Measurements from ENCODE around the gene IRF2BP2. TPM values are rescaled to one million over a fixed set of nuclear protein-coding genes. Genes with fewer than 3 reads are reported as not detected.

The IRF2BP2 gene
- total and polyA plus RNA-seq, 2 of the 13 experiments (the other 11 are each of a cell fraction or from before 2014, with no cell fraction given), result 140 to 147 TPM

GRCh38 chr1:234617986-234618736 lies 8.2 kb upstream of the IRF2BP2 start (continued):
- no peak for TF ChIP-seq ZNF605 (CRISPR knock-in tag; IDR thresholded peaks at IDR 0.05)
- TF ChIP-seq NFYC (CRISPR knock-in tag; IDR thresholded peaks at IDR 0.05), result no peak
- TF ChIP-seq ZNF333 (CRISPR knock-in tag; IDR thresholded peaks at IDR 0.05; ENCODE audit: borderline replicate concordance), result no peak
- TF ChIP-seq REL (CRISPR knock-in tag; conservative IDR thresholded peaks at IDR 0.05), result no peak
- no peak for TF ChIP-seq MTF2 (CRISPR knock-in tag; IDR thresholded peaks at IDR 0.05; ENCODE audit: borderline replicate concordance)
- TF ChIP-seq MTA3 (CRISPR knock-in tag; IDR thresholded peaks at IDR 0.05), result no peak
- TF ChIP-seq MNT (IDR thresholded peaks at IDR 0.05), result no peak
- TF ChIP-seq NR2C2 (CRISPR knock-in tag; IDR thresholded peaks at IDR 0.05; ENCODE audit: borderline replicate concordance), result 0 out of 2 replicates have a peak, but pooled peaks have one; percentile 20
- TF ChIP-seq MYNN (CRISPR knock-in tag; IDR thresholded peaks at IDR 0.05; ENCODE audit: low read depth), result no peak
- no peak for TF ChIP-seq PRMT3 (CRISPR knock-in tag; IDR thresholded peaks at IDR 0.05; ENCODE audit: borderline replicate concordance, low read depth)
- TF ChIP-seq ZNF253 (CRISPR knock-in tag; IDR thresholded peaks at IDR 0.05; ENCODE audit: borderline replicate concordance), result no peak
- no peak for TF ChIP-seq ZNF12 (CRISPR knock-in tag; IDR thresholded peaks at IDR 0.05)
- no peak for TF ChIP-seq ZNF460 (CRISPR knock-in tag; IDR thresholded peaks at IDR 0.05; ENCODE audit: borderline replicate concordance)
- TF ChIP-seq, protein P1, sequence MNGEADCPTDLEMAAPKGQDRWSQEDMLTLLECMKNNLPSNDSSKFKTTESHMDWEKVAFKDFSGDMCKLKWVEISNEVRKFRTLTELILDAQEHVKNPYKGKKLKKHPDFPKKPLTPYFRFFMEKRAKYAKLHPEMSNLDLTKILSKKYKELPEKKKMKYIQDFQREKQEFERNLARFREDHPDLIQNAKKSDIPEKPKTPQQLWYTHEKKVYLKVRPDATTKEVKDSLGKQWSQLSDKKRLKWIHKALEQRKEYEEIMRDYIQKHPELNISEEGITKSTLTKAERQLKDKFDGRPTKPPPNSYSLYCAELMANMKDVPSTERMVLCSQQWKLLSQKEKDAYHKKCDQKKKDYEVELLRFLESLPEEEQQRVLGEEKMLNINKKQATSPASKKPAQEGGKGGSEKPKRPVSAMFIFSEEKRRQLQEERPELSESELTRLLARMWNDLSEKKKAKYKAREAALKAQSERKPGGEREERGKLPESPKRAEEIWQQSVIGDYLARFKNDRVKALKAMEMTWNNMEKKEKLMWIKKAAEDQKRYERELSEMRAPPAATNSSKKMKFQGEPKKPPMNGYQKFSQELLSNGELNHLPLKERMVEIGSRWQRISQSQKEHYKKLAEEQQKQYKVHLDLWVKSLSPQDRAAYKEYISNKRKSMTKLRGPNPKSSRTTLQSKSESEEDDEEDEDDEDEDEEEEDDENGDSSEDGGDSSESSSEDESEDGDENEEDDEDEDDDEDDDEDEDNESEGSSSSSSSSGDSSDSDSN (CRISPR knock-in tag; IDR thresholded peaks at IDR 0.05), result no peak
- TF ChIP-seq ZNF20 (CRISPR knock-in tag; IDR thresholded peaks at IDR 0.05), result no peak
- TF ChIP-seq, protein P2, sequence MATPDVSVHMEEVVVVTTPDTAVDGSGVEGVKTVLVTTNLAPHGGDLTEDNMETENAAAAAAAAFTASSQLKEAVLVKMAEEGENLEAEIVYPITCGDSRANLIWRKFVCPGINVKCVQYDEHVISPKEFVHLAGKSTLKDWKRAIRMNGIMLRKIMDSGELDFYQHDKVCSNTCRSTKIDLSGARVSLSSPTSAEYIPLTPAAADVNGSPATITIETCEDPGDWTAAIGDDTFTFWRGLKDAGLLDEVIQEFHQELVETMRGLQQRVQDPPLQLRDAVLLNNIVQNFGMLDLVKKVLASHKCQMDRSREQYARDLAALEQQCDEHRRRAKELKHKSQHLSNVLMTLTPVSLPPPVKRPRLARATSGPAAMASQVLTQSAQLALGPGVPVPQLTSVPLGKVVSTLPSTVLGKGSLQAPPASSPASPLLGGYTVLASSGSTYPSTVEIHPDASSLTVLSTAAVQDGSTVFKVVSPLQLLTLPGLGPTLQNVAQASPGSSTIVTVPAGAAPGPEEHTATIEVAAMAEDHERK (CRISPR knock-in tag; IDR thresholded peaks at IDR 0.05; ENCODE audit: low read depth), result no peak
- TF ChIP-seq MBNL3 (CRISPR knock-in tag; conservative IDR thresholded peaks at IDR 0.05), result no peak
- TF ChIP-seq U2AF2 (IDR thresholded peaks at IDR 0.05; ENCODE audit: low read depth, low read length), result no peak
- no peak for TF ChIP-seq SSRP1 (CRISPR knock-in tag; IDR thresholded peaks at IDR 0.05)
- no peak for TF ChIP-seq TBX2 (CRISPR knock-in tag; IDR thresholded peaks at IDR 0.05; ENCODE audit: borderline replicate concordance)
- peak in 1 of 2 experiments; percentile 66; a peak in 2 of 4 replicates for TF ChIP-seq EP300 (IDR thresholded peaks at IDR 0.05; ENCODE audit: low read depth in 2 of 2, low read length in 2 of 2)
- TF ChIP-seq EP300 (CRISPR knock-in tag; IDR thresholded peaks at IDR 0.05; ENCODE audit: borderline replicate concordance), result peak; percentile 44; the same call in 1 of the 2 replicates
- TF ChIP-seq ZNF761 (CRISPR knock-in tag; conservative IDR thresholded peaks at IDR 0.05), result no peak
- TF ChIP-seq STAG1 (CRISPR knock-in tag; IDR thresholded peaks at IDR 0.05), result peak; percentile 2; the same call in 1 of the 2 replicates
- TF ChIP-seq HNRNPUL1 (IDR thresholded peaks at IDR 0.05; ENCODE audit: low read depth, low read length), result no peak
- TF ChIP-seq NR2F1 (CRISPR knock-in tag; IDR thresholded peaks at IDR 0.05), result no peak

Data from HepG2 (cell line).